BLaER1 (cell line): ENCODE data around the gene SDS.

Source experiments
- H3K27ac ChIP-seq: shearing (Covaris generic); formaldehyde crosslinking; 2 replicates; pipeline ENCODE4 v1.8.1; 2022
- H3K27me3 ChIP-seq: shearing (Covaris generic); formaldehyde crosslinking; 2 replicates; pipeline ENCODE4 v1.8.1; 2022
- H3K36me3 ChIP-seq: shearing (Covaris generic); formaldehyde crosslinking; 2 replicates; pipeline ENCODE4 v1.8.1; 2022
- H3K4me1 ChIP-seq: shearing (Covaris generic); formaldehyde crosslinking; 2 replicates; pipeline ENCODE4 v1.8.1; 2022
- H3K4me2 ChIP-seq: shearing (Covaris generic); formaldehyde crosslinking; 2 replicates; pipeline ENCODE4 v1.8.1; 2022
- H3K4me3 ChIP-seq: shearing (Covaris generic); formaldehyde crosslinking; 2 replicates; pipeline ENCODE4 v1.8.1; 2022
- H3K9ac ChIP-seq: shearing (Covaris generic); formaldehyde crosslinking; 2 replicates; pipeline ENCODE4 v1.8.1; 2022
- H3K9me3 ChIP-seq: shearing (Covaris generic); formaldehyde crosslinking; 2 replicates; pipeline ENCODE4 v1.8.1; 2022
- H4K20me1 ChIP-seq: shearing (Covaris generic); formaldehyde crosslinking; 2 replicates; pipeline ENCODE4 v1.8.1; 2022
- Cebpa-rat ChIP-seq: shearing (Covaris generic); IDR thresholded peaks from 2 replicates; pipeline ENCODE4 v1.8.1; 2022

Gene SDS

DNA sequence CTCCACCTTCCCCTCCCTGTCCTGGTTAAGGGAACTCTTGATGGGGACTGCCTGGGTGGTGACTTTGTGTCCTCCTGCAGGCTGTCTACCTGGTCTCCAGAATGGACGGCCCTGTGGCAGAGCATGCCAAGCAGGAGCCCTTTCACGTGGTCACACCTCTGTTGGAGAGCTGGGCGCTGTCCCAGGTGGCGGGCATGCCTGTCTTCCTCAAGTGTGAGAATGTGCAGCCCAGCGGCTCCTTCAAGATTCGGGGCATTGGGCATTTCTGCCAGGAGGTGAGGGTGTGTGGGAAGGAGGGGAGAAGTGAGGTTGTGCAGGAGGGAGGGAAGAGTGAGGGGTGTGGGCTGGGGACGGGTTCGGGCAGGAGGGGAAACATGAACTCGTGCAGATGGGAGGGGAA lies 24.2 kb upstream of the SDS start:
- Histone ChIP-seq H3K4me3 (no peak overlapping the region), H3K9me3 (no peaks in the 10 kb centered on the region; the same call in 1 of the 2 replicates), H3K4me2 (no peak overlapping the region), H3K27me3 (peaks cover 19% of the 10 kb centered on the region), H3K4me1 (peaks cover 9% of the 10 kb centered on the region; the same call in 1 of the 2 replicates), H4K20me1 (peaks cover 6% of the 10 kb centered on the region; the same call in 1 of the 2 replicates), H3K9ac (no peak overlapping the region), H3K36me3 (no peaks in the 10 kb centered on the region), H3K27ac (no peak overlapping the region)
- no peak for TF ChIP-seq Cebpa-rat

- Histone ChIP-seq H3K36me3 (no peaks in the 10 kb centered on the region), H3K4me3 (no peak overlapping the region), H3K9ac (no peak overlapping the region), H3K27me3 (peaks cover 19% of the 10 kb centered on the region), H3K27ac (no peak overlapping the region), H4K20me1 (peaks cover 6% of the 10 kb centered on the region; the same call in 1 of the 2 replicates), H3K9me3 (no peaks in the 10 kb centered on the region; the same call in 1 of the 2 replicates), H3K4me2 (peak overlapping the region; percentile 29; the same call in 1 of the 2 replicates), H3K4me1 (peaks cover 21% of the 10 kb centered on the region)
- no peak for TF ChIP-seq Cebpa-rat
Observed at GRCh38 chr12:113425960-113426453, 22.3 kb upstream of the SDS start.

GRCh38 chr12:113424915-113425823 lies 21.5 kb upstream of the SDS start:
- no peak overlapping the region for H3K27ac ChIP-seq
- H3K27me3 ChIP-seq, result peaks cover 19% of the 10 kb centered on the region
- no peak overlapping the region for H3K4me2 ChIP-seq
- no peak for TF ChIP-seq Cebpa-rat
- H3K9ac ChIP-seq, result no peak overlapping the region
- no peaks in the 10 kb centered on the region for H3K36me3 ChIP-seq
- peaks cover 21% of the 10 kb centered on the region for H3K4me1 ChIP-seq
- H3K4me3 ChIP-seq, result no peak overlapping the region
- H3K9me3 ChIP-seq, result no peaks in the 10 kb centered on the region; the same call in 1 of the 2 replicates
- H4K20me1 ChIP-seq, result peaks cover 6% of the 10 kb centered on the region; the same call in 1 of the 2 replicates

- Histone ChIP-seq H3K36me3 (no peaks in the 10 kb centered on the region), H3K4me1 (peaks cover 21% of the 10 kb centered on the region), H3K4me3 (no peak overlapping the region), H4K20me1 (peaks cover 6% of the 10 kb centered on the region; the same call in 1 of the 2 replicates), H3K4me2 (no peak overlapping the region), H3K9me3 (no peaks in the 10 kb centered on the region; the same call in 1 of the 2 replicates), H3K9ac (no peak overlapping the region), H3K27ac (no peak overlapping the region), H3K27me3 (peaks cover 19% of the 10 kb centered on the region)
- no peak for TF ChIP-seq Cebpa-rat
Observed at GRCh38 chr12:113424456-113424855, 20.8 kb upstream of the SDS start.

GRCh38 chr12:113422886-113423669 lies 19.4 kb upstream of the SDS start:
- peaks cover 6% of the 10 kb centered on the region; the same call in 1 of the 2 replicates for H4K20me1 ChIP-seq
- TF ChIP-seq Cebpa-rat, result no peak
- H3K9ac ChIP-seq, result no peak overlapping the region

GRCh38 chr12:113422030-113422885 lies 18.6 kb upstream of the SDS start, which contains the start of gene SDSL:
Gene SDSL, plus strand, starts transcription at chr12:113422380. Its CDS starts 5,603 bp downstream, at chr12:113427983.
- no peak within 1 kb of the TSS for H3K9ac ChIP-seq
- peak within 1 kb of the TSS; percentile 31 for H3K4me2 ChIP-seq
- TF ChIP-seq Cebpa-rat, result no peak
- no peak within 1 kb of the TSS for H3K4me3 ChIP-seq
- no peaks in the 10 kb centered on the region for H4K20me1 ChIP-seq
- H3K4me1 ChIP-seq, result peaks cover 21% of the 10 kb centered on the region
- peaks cover 7% of the 10 kb centered on the region; the same call in 1 of the 2 replicates for H3K27me3 ChIP-seq
- no peak within 1 kb of the TSS for H3K27ac ChIP-seq
- H3K9me3 ChIP-seq, result no peaks in the 10 kb centered on the region
- H3K36me3 ChIP-seq, result no peaks in the 10 kb centered on the region

More at GRCh38 chr12:113422886-113423669, 19.4 kb upstream of the SDS start:
- H3K27me3 ChIP-seq, result peaks cover 16% of the 10 kb centered on the region
- no peaks in the 10 kb centered on the region for H3K36me3 ChIP-seq
- H3K4me1 ChIP-seq, result peaks cover 21% of the 10 kb centered on the region
- H3K4me2 ChIP-seq, result peak overlapping the region; percentile 31; the same call in 1 of the 2 replicates
- H3K9me3 ChIP-seq, result no peaks in the 10 kb centered on the region
- H3K4me3 ChIP-seq, result no peak overlapping the region
- no peak overlapping the region for H3K27ac ChIP-seq

GRCh38 chr12:113420996-113421595 lies 17.4 kb upstream of the SDS start:
- H3K4me1 ChIP-seq, result peaks cover 15% of the 10 kb centered on the region
- H3K4me2 ChIP-seq, result no peak overlapping the region
- H3K36me3 ChIP-seq, result no peaks in the 10 kb centered on the region
- H3K4me3 ChIP-seq, result no peak overlapping the region
- no peak overlapping the region for H3K27ac ChIP-seq
- no peak for TF ChIP-seq Cebpa-rat
- H3K9me3 ChIP-seq, result no peaks in the 10 kb centered on the region
- no peak overlapping the region for H3K9ac ChIP-seq
- no peaks in the 10 kb centered on the region for H3K27me3 ChIP-seq
- no peaks in the 10 kb centered on the region for H4K20me1 ChIP-seq

DNA sequence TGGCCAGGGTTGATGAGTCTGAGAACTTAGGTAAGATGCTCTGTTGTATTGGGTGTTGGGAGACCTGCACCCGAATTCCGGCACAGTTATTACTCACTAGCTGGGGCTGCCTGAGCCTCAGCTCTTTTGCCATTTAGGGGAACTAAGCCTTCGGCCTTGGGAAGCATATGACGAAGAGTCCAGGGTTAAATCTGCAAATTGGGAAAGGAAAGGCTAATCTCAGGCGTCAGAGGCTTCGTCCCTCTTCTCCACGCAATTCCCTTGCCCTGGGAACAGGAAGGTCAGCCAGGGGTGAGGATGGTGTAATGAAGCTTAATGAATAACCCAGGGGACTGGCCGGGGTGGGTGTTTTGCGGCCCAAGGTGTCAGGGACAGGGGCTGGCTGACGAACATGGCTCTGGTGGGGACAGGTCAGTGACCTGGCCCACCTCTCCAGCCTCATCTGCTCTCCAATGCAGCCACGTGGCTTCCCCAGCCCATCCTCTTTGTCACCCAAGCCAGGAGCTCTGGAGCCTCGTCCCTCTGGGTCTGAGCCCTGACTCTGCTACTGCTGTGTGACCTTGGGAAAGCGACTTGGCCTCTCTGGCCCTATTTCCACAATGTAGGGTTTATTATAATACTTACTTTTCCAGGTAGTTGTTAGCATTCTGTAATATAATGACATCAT lies 14.7 kb upstream of the SDS start:
- peaks cover 16% of the 10 kb centered on the region for H3K4me1 ChIP-seq
- H3K27ac ChIP-seq, result no peak overlapping the region
- no peaks in the 10 kb centered on the region for H3K27me3 ChIP-seq
- no peak overlapping the region for H3K4me2 ChIP-seq
- no peak overlapping the region for H3K9ac ChIP-seq
- no peak overlapping the region for H3K4me3 ChIP-seq
- no peak for TF ChIP-seq Cebpa-rat
- no peaks in the 10 kb centered on the region for H4K20me1 ChIP-seq
- H3K9me3 ChIP-seq, result no peaks in the 10 kb centered on the region
- H3K36me3 ChIP-seq, result no peaks in the 10 kb centered on the region
